ENCODE data around the gene FBXO46. TPM values are rescaled to one million over a fixed set of nuclear protein-coding genes. Genes with fewer than 3 reads are reported as not detected.
A peak's percentile ranks its signal among the peaks of the same experiment; 100 is the strongest.

The FBXO46 gene
- total and polyA plus RNA-seq, 8 donors = 12.6 to 19.2 (median 16.9) TPM

- H3K36me3 ChIP-seq = peaks cover 0 to 7% of the 10 kb centered on the region in 2 donors
- peaks cover 0 to 100% of the 10 kb centered on the region in 2 donors for H3K27me3 ChIP-seq
- H3K27ac ChIP-seq = peak within 1 kb of the TSS; percentile 82 to 95
- TF ChIP-seq, protein P1, sequence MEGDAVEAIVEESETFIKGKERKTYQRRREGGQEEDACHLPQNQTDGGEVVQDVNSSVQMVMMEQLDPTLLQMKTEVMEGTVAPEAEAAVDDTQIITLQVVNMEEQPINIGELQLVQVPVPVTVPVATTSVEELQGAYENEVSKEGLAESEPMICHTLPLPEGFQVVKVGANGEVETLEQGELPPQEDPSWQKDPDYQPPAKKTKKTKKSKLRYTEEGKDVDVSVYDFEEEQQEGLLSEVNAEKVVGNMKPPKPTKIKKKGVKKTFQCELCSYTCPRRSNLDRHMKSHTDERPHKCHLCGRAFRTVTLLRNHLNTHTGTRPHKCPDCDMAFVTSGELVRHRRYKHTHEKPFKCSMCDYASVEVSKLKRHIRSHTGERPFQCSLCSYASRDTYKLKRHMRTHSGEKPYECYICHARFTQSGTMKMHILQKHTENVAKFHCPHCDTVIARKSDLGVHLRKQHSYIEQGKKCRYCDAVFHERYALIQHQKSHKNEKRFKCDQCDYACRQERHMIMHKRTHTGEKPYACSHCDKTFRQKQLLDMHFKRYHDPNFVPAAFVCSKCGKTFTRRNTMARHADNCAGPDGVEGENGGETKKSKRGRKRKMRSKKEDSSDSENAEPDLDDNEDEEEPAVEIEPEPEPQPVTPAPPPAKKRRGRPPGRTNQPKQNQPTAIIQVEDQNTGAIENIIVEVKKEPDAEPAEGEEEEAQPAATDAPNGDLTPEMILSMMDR (IDR thresholded peaks at IDR 0.05) = no peak
- peaks cover 16 to 54% of the 10 kb centered on the region in 2 donors for H3K4me1 ChIP-seq
- no peaks in the 10 kb centered on the region for H3K9me3 ChIP-seq
- ATAC-seq = peak; percentile 62
- intact Hi-C loops (cut with DNase I) = no loop called here
- DNase-seq = peak; percentile 97 to 99 (median 98)
- H3K4me3 ChIP-seq = peak within 1 kb of the TSS; percentile 64 to 68
Observed at GRCh38 chr19:45768984-45769782, 38.5 kb upstream of the FBXO46 start, which contains the start of gene SIX5. SIX5 (minus strand) TSS chr19:45769252; CDS start chr19:45768844, 408 bp downstream.

DNA sequence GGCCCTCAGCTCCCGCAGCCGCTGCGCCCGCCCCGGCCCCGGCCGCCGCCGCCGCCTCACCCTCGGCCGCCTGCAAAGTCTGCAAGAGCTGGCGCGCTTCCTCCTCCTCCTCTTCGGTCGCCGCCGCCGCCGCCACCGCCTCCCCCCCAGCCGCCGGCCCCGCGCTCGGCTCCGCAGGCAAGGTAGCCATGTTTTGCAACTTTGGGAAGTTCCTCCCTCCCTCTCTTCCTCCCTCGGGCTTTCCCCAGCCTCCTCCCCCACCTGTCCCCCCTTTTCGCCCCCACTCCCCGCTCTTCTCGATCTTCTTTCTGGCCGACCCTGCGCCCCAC lies 37.9 kb upstream of the FBXO46 start:
- H3K27ac ChIP-seq = peak overlapping the region; percentile 82 to 95
- ATAC-seq = no peak
- intact Hi-C loops (cut with DNase I) = no loop called here
- peak overlapping the region; percentile 64 to 68 for H3K4me3 ChIP-seq
- no peaks in the 10 kb centered on the region for H3K9me3 ChIP-seq
- TF ChIP-seq, protein P1 (IDR thresholded peaks at IDR 0.05) = no peak
- H3K4me1 ChIP-seq = peaks cover 16 to 54% of the 10 kb centered on the region in 2 donors
- peak in 1 of 4 donors; percentile 87 for DNase-seq
- peaks cover 0 to 7% of the 10 kb centered on the region in 2 donors for H3K36me3 ChIP-seq
- H3K27me3 ChIP-seq = peaks cover 0 to 100% of the 10 kb centered on the region in 2 donors

DNA sequence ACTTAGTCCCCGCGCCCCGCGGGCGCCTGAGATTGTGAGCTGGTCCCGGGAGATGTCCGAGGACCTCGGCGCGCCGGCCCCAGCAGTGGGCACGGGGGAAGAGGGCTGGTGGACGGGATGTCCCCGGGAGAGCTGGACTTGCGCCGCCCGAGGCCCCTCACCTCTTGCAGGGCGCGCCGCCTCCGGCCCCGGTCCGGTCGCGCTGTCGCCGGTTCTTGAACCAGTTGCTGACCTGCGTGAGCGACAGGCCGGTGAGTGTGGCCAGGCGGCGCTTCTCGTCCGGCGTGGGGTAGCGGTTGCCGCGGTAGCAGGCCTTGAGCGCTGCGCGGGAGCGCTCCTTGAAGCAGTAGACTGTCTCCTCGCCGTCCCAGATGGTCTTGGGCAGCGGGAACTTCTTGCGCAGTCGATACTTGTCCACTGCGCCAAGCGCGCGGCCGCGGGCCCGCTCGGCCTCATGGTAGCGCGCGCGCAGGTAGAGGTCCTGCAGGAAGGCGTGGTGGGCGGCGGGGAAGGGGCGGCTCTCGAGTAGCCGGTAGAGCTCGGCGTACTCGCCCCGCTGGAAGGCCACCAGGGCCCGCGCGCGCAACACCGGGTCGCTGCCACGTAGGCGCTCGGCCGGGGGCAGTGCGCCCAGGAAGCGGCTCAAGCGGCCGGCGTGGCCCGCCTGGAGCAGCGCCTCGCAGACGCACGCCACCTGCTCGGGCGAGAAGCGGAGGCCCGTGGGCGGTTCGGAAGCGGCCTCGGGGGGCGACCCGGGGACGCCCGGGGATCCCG lies 37.4 kb upstream of the FBXO46 start:
- peaks cover 0 to 6% of the 10 kb centered on the region in 2 donors for H3K36me3 ChIP-seq
- TF ChIP-seq, protein P1 (IDR thresholded peaks at IDR 0.05) = no peak
- intact Hi-C loops (cut with DNase I) = no loop called here
- DNase-seq (peak; percentile 56 to 89 (median 75)), ATAC-seq (peak; percentile 2)
- peak overlapping the region; percentile 82 to 95 for H3K27ac ChIP-seq
- peak overlapping the region; percentile 64 to 68 for H3K4me3 ChIP-seq
- no peaks in the 10 kb centered on the region for H3K9me3 ChIP-seq
- H3K27me3 ChIP-seq = peaks cover 0 to 100% of the 10 kb centered on the region in 2 donors
- peaks cover 16 to 54% of the 10 kb centered on the region in 2 donors for H3K4me1 ChIP-seq

DNA sequence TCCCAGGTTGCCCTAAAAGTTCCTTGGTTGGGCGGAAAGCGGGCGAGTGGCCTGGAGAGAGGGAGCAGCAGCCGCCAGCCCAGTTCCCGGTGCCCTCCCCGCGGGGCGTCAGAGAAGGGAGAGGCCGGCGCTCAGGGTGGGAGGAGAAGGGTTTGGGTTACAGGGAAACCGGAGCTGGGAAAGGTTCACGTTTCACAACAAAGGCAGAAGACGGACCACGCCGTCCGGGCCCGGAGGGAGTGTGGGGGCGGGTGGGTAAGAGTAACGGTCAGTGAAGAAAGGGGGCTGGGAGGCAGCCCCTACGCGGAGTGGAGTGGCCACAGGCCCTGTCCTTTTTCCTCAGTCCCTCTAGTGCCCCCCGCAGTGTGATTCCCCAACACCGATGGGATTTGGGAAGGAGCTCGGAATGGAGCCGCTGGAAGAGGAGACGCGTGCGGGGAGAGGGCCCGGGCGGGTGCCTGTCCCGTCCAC lies 36.7 kb upstream of the FBXO46 start:
- ATAC-seq = peak; percentile 10
- Histone ChIP-seq H3K27me3 (peaks cover 0 to 100% of the 10 kb centered on the region in 2 donors), H3K9me3 (no peaks in the 10 kb centered on the region), H3K27ac (peak overlapping the region; percentile 82 to 95), H3K4me3 (peak overlapping the region; percentile 64 to 68), H3K36me3 (no peaks in the 10 kb centered on the region), H3K4me1 (peaks cover 16 to 54% of the 10 kb centered on the region in 2 donors)
- TF ChIP-seq, protein P1 (IDR thresholded peaks at IDR 0.05) = no peak
- DNase-seq = peak; percentile 81 to 92 (median 86)
- intact Hi-C loops (cut with DNase I) = no loop called here

All from left lung (tissue), 10 donors.